Amniotic epithelial cell (primary cell): ENCODE results near the gene EHD1.
A peak's percentile ranks its signal among the peaks of the same experiment; 100 is the strongest.

ENCODE experiments used
- DNase-seq: peaks from one replicate; pipeline ENCODE4 v3.0.0-alpha.2; 2010; ENCODE audit warnings: low read depth

EHD1 gene

DNA sequence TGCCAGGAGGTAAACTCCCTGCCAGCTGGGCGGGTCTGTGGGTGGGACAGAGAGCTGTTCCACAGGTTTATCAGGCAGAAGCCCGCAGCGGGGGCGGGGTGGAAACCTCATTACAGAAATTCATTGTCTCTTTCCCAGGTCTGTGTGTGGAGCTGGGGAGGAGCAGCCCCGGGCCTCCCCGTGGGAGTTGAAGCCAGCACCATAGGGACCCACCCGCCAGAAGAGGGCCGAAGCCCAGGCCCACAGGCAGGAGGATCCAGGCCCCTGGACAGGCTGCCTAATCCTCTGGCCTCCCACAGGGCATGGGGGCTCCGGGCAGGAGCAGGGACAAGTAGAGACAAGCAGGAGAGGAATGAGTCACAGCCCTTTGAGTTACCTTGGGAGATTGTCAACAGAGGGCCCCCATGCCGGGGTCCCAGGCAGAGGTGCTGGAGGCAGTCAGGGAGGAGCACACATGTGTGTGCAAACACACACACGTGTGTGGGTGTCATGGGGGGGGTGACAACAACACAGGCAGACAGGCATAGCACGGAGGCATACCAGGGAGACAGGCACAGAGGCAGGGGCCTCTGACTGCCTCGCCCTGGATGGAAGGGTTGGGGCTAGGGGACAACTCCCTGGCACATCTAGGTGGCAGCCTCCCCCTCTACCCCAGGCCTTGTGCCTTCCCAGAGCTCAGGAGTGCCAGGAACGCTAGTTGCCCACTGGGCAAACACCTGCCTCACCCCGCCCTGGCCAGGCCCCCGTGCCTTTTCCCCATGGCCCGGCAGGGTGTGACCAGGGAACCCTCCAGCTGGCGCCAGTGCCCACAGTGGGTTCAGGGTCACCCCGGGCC lies 35.4 kb downstream of the EHD1 start:
- no peak for DNase-seq

DNA sequence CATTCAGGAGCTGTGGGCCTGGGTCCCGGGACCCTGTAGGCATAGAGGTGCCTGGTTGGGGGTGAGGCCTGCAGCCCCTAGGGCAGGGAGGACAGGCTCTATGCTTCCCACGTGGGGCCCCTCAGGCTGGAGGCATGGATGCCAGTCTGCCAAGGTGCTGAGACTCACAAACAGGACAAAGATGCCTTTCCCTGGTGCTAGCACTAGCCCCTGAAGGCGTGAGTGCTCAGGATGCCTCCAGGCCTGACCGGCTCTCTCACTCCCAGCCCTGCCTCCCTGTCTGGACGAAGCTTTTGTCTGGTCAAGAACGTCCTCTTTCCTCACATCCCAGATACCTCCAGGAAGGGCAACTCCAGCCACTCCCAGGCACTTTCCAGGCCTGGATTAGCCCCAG lies 36.1 kb downstream of the EHD1 start:
- no peak for DNase-seq

DNA sequence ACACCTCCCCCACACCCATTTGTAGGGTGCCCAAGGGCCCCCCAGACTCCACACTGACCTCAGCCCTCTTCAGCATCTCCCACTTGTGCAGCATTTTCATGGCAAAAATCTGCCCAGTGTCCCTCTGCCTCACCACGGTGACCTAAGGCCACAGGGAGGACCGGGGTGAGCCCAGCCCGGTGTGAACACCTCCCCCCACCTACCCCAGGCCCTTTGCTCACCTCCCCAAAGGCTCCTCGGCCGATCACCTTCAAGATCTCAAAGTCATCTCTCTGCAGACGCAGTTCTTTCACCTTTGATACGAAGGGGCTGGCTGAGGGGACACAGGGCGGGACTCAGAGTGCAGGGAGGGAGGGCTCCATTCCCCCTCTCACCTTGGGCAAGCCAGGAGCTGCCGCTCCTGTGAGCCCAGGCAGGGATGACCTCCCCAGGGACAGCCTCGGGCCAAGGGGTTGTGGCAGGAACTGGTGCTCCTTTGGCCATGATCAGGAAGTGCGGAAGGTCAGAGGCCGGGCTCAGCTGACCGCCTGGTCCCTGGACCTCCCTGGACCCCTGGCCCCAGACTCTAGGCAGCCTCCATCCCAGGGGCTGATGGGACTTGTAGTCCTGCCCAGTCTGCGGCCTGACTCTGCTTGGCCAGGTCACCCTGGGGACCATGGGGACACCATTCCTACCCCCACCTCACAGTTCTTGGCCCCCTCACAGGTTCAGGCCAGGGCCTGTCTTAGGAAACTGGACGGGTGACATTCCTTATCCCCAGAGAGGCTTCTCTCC lies 36.6 kb downstream of the EHD1 start:
- DNase-seq, result no peak

DNA sequence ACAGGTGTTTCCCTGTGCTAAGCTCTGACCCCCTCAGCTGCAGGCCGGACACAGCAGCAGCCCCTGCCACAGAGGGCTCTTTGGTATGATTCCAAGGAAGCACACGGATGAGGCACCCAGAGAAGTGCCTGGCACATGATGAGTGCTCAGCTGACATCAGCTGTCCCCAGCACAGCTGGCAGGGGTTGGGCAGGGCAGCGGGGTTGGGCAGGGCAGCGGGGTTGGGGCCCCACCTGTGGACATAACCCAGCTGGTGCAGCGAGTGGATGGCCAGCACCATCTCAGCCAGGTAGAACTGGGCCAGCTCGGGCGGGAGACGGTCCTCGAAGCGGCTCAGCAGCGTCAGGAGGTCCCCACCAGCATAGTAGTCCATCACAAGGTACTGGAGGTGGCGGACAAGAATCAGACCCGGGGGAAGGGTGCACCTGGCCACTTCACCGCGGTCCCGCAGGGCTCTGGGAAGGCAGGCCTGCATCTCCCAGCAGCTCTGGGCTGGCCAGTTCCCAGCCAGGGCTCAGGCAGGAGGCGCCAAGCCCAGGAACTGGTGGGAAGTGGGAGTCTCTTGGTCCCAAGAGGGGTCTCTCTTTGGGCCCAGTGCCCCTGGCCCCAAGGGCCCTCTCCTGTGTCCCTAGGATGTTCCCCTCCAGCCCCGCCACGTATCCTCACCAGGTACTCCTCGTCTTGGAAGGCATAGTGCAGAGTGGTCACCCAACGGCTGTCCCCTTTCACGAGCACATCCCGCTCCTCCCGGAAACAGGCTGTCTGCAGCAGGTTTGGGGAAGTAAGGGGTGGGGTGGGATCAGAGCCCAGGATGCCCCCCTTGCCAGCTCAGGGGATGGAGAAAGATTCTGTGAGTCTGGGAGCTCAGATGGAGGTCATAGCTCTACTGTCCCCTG lies 38.3 kb downstream of the EHD1 start:
- DNase-seq, result no peak

DNA sequence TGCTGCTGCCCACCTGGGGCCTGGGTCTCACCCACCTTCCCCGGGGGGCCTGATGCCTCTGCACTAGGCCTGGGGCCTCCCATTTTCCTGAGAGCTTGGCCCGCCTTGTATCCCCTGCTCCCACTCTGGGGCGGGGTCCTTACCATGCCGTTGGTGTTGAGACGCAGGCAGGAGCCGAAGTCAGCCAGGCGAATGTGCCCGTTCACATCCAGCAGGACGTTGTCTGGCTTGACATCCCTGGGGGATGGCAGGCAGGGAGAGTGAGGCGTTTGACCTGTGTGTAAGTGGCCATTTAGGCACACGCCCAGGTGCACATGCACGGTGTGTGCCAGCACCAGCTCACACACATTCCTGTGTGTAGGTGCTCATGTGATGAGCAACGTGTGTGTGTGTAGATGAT lies 39.1 kb downstream of the EHD1 start:
- DNase-seq, result no peak

DNA sequence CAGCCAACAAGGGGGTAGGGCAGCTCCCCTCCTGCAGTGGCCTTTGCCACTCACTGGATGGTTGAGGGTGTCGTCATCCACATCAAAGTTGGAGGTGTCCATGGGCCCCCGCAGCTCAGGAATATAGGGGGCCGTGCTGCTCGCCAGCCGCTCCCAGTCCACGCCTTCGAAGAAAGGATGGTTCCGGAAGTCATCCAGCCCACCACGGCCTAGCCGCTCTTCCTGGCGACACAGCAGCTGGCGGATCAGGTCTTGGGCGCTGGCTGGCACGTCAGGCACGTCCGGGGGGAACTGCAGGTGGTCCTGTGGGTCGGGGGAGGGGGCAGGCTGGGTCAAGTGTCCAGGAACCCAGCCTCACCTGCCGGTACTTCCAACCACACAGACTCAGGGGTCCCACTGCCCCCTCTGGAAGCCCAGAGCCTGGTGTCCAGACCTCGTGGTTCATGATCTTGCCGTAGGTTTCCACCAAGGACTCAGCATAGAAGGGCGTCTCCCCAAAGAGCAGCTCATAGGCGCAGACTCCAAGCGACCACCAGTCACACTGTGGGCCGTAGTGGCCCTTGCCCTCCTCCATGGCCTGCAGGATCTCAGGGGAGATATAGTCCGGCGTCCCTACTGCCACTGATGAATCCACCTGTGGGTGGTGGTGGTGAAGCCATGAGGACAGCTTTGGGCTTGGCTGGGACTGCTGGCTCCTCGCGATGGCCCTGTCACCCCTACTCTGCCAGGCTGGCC lies 39.7 kb downstream of the EHD1 start:
- no peak for DNase-seq

DNA sequence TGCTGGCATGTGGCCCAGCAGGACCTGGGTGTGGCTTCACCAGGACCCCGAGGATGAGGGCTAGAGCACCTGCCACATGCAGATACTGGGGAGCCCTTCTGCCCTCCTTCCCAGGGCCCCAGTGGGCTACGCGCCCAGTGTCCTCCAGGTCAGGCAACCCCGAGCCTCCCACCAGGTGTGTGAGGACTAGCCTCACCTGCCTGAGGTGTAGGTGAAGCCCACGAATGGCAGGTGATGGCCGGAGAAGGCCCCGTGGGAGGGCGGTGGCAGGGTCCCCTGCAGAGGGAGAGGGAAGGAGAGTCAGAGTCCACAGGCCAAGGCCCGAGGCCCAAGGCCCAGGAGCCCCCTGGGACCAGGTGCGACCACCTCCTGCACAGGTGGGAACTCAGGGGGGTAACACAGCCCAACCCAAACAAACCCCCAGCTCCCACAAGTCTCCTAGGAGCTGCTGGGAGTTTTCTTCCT lies 40.5 kb downstream of the EHD1 start:
- no peak for DNase-seq

DNA sequence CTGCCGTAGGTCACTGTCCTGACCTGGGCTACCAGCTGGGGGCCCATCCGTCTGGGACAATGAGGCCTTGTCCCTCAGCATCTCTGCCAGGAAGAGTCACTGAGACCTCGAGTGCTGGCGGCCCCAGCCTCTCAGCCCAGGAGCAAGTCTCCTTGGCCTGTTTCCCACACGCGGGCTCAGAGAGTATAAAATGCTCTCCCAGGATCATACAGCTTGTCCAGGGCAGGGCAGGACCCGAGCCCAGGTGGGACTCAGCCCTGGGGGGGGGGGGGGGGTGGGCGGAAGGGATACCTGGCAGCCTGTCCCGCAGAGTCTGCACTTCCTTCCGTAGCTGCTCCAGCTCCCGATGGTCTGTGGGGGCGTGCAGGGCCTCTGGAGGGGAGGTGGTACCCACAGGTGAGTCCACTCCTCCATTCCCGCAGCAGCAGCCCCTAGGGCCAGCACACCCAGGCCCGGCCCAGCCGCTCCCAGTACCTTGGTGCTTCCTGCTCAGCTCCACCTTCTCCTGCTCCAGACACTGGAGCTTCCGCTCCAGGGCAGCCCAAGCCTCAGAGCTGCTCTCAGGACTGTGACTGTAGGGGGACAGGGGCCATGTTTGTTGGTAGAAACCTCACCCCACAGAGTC lies 41.9 kb downstream of the EHD1 start:
- no peak for DNase-seq

DNA sequence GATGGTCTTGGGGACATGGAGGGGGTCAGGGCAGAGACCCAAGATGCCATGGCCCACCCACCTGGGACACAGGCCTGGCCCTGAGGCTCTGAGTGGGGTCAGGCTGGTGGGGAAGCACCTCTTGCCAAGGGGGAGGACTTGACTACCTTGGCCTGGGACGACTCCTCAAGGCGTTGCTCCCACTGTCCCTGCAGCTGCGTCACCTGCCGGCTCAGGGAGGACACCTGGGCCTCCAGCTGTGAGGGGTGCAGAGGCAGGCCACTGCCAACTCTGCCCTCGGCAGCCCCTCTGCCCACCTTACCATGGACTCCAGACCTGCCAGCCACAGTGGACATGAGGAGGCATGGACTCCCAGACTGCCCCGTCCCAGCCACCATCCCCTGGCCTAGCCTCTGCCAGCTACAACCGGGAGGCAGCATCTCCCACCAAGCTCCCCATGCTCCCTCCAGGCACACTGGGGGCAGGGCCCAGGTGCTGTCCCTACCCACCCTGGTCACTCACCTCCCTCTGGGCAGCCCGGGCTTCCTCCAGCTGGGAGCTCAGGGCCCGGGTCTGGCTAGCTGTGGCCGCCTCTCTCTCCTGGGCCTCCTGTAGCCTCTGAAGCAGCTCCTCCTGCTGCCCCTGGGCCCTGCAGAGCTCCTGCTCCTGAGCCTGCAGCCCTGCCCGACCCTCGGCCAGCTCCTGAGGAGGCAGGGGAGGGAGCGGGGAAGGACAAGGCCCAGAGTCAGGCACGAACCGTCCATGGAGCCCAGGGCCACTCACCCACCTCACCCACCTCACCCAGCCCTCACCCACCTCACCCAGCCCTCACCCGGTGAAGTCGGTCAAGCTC lies 42.6 kb downstream of the EHD1 start:
- no peak for DNase-seq

DNA sequence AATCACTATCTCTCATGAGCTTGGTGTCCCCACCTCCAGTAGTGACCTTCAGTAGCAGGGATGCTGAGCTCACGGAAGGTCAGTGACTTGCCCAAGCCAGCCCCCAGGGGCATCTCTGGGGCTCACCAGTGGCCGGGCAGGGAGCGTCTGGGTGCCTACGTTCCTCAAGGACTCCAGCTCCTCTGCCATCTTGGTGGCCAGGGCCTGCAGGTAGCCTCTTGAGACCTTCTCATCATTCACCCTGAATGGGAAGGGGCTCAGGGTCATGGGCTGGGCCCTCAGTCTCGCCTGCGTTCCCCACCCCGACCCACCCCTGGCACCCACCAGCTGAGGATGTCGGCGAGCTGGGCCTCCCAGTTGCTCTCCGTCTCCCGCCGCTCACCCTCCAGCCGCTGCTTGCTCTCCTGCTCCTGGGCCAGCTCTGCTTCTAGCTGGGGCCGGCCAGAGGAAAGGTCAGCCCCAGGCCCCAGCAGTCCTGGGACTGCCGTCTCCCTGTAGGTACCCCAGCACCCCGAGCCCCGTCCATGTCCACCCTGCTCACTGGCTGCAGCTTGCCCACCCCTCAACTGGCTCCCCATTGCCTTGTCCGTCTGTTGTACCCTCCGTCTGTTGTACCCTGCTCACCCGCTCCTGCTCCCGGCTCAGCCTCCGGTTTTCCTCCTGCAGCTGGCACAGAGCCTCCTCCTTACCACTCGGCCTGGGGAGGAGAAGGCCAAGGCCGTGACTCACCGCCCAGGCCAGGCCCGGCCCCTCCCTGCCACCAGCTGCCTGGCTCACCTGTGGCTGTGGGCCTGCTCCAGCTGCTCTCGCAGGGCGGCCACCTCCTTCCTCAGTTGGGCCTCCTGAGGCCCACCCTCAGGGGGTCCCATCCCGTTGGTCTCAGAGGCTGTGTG lies 43.5 kb downstream of the EHD1 start:
- peak; percentile 63 for DNase-seq

DNA sequence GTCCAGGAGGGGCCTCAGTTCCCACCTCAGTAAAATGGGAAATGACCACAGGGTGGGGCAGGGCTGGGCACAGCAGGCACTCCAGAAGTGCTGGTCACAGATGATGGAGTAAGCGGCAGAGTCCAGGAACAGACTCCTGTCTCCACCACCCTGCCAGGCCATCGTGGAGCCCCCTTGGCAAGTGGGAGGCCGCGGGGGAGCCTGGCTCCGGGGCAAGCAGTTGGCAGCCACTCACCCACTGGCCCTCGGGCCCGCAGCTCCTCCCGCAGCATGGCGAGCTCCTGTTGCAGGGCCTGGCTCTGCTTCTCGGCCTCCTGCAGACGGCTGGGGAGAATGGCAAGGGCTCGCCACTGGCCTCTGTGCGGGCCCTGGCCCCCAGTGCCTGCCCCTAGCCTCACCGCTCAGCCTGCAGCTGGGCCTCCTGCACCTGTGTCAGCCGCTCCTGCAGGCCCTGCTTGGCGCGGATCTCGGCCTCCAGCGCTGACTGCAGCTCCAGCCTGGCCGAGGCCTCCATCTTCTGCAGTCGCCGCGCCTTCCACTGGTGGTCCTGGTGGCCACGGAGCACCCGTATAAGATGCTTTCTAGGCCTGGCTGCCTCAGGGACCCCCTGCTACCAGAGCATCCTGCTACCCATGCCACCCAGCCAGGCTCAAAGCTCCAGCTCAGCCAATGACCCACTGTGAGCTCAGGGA lies 44.2 kb downstream of the EHD1 start:
- DNase-seq, result no peak

DNA sequence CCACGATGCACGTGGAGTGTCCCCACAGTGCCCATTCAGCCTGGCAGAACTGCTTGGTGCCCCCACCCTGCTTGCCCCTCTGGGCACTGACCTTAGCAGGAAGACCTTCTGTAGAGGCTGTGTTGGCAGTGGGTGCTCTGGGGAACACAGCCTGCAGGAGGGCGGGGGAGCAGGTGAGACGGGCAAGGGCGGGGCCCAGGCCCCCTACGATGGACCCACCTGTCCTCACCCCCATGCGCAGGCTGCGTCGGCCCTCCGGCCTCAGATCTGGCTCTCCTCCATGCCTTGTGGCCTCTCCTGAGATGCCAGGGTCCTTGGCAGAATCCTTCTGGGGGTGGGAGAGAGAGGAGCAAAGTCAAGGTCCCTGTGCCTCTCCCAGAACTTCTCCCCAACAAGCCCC lies 44.9 kb downstream of the EHD1 start:
- no peak for DNase-seq

DNA sequence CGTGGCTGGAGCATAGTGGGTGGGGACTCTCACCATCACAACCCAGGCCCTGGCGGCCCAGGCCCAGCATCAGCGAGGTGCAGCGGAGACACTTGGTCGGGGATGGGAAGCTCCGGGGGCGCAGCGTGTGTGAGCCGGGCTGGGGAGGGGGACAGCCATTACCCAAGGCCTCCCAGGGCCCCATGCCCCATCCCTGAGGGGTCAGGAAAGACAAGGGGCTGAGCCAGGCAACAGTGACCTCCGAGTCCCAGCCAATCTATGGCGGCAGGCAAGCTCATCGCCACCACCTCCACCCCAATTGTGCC lies 45.3 kb downstream of the EHD1 start:
- no peak for DNase-seq

DNA sequence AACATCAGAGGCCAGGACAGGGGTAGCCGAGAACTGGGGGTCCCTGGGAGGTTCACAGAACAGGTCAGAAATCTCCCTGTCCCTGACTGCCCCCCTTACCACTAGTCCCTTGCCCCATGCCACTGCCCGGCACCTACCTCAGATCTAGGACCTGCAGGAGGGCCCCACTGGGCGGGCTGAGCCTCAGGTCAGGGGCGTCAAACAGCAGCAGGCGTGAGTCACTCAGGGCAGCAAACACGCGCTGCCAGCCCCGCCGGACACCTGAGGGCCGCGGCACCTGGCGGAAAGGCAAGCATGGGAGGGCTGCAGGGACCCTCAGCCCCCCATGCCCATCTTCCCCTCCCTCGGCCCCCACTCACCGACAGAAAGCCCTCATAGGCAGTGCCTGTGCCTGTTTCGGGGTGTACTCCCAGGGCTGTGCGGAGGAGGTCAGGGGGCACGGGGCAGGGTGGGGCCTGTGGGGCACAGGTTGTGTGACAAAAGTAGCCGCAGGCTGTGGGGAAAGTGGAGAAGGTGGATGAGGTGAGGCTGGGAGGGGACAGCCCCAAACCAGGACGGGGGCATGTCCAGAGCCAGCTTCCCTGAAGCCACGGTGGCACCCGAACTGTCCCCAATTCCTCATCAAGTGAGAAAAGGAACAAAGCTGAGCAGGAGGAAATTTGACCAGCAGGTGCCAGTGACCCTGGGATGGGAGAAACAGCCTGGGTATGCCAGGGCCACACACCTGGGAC lies 45.8 kb downstream of the EHD1 start:
- DNase-seq, result no peak

DNA sequence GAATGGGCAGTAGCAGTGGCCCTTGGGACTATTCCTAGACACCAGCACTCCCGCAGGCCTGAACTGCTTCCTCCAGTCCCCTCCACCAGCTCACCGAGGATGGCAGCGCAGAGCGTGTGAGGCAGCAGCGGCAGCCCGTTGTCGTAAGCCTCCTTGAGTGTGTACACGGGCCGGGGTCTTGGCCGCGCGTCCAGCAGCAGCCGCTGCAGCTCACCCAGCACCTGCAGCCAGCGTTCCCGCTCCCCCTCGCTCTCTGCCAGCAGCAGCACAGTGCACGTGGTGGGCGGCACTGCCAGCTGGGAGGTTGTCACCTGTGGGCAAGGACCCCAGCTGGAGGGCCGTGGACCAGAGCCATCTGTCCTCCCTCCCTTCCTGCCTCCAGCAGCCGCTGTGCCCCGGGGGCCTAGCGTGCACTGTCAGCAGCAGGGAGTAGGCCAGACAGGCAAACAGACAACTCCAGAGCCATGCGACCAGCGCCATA lies 47.0 kb downstream of the EHD1 start:
- DNase-seq, result no peak

DNA sequence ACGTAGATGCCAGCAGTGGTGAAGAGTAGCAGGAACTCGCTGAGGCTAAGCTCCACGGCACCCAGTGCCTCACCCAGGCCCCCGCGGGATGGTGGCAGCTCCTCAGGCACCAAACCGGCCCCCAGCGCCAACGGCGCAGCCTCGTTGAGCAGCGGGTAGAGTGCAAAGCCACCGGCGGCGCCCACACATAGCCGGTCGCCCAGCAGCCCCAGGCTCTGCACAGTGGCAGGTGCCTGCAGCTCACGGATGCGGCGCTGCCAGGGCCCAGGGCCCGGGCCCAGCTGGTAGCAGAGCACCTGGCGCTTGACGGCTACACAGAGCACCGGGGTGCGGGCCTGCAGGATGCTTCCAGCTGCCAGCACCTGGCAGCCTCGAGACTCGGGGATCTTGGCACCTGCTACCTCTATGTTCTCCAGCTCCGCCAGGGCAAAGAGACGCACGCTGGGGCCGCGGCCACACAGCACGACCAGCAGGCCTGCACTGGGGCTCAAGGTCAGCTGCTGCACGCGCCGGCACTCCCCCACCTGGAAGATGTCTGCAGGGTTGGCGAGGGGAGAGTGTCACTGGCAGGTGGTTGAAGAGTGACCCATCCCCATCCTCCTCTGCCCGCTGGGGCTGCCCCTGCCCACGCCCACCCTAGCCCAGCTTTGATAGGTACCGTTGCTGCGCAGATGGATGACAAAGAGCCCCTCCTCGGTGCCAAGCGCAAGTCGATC lies 48.7 kb downstream of the EHD1 start:
- DNase-seq, result no peak

DNA sequence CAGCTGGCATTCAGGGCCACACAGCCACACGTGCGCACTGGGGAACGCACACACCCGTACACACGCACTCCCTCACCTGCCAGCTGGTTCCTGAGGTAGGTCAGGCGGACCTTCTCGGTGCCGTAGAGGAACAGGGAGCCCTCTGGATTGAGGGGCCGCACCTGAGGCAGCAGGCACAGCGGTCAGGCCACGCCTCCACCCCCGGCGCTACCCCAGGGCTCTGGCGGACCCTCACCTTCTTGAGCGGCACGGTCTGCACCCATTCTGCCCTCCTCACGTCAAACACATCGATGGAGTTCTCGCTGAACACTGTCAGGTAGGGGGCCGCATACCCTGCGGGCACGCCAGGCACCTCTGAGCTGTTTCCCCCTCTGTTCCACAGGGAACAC lies 51.0 kb downstream of the EHD1 start:
- no peak for DNase-seq
